ENCODE results near the gene MTUS2.
A peak's percentile ranks its signal among the peaks of the same experiment; 100 is the strongest.

Gene MTUS2

DNA sequence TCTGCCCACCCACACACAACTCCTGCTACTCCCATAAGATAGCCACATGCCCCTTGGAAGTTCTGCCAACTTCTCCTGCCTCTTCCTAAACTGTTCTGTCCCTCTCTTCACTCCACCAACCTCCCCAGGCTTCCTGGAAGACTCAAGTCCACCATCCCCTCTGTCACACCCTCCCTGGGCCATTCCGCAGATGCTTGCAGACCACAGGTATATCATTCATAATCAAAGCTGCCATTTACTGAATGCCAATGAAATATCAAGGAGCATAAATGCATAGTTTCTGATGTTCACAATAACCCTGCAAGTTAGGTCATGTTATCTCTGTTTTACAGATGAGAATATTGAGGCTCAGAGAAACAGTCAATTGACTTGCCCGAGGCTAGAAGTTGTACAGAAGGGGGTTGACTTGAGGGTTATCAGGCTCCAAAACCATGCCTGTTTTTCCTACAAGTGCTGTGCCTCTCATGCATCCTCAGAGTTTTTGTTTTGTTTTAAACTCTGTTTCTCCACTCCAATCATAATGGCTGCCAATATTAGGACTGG, 639.7 kb downstream of the MTUS2 start:
- H3K4me3 ChIP-seq (ENCODE audit: low read length): no peak overlapping the region
- no peak for DNase-seq (ENCODE audit: low read depth)
- TF ChIP-seq, protein P1, sequence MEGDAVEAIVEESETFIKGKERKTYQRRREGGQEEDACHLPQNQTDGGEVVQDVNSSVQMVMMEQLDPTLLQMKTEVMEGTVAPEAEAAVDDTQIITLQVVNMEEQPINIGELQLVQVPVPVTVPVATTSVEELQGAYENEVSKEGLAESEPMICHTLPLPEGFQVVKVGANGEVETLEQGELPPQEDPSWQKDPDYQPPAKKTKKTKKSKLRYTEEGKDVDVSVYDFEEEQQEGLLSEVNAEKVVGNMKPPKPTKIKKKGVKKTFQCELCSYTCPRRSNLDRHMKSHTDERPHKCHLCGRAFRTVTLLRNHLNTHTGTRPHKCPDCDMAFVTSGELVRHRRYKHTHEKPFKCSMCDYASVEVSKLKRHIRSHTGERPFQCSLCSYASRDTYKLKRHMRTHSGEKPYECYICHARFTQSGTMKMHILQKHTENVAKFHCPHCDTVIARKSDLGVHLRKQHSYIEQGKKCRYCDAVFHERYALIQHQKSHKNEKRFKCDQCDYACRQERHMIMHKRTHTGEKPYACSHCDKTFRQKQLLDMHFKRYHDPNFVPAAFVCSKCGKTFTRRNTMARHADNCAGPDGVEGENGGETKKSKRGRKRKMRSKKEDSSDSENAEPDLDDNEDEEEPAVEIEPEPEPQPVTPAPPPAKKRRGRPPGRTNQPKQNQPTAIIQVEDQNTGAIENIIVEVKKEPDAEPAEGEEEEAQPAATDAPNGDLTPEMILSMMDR (conservative IDR thresholded peaks at IDR 0.05; ENCODE audit: low read depth, low read length): no peak

DNA sequence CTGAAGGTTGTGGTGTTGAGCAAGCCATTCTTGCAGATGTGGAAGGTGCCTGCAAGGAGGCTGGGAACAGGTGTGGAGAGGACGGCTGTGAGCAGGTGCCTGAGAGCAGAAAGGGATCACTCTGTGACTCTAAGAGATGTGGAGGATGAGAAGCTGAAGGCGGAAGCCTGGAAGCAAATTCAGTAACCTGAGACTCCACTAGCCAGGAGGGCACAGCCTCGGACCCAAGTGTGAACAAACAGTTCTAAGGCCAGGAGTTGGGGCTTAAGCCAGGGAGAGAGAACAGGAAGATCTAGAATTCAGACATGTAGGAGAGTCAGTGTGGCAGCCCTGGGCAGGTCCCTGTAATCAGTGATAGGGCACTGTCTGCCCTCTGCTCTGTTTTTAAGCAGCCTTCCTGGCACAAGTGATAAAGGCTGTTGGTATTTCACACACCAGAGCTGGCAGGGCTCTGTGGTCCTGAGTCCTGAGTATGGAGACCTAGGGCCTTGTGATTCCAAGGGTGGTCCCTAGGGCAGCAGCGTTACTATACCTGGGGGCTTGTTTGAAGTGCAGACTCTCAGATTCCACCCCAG, 644.1 kb downstream of the MTUS2 start:
- no peak overlapping the region for H3K4me3 ChIP-seq (ENCODE audit: low read length)
- no peak for DNase-seq (ENCODE audit: low read depth)
- TF ChIP-seq, protein P1 (conservative IDR thresholded peaks at IDR 0.05; ENCODE audit: low read depth, low read length): no peak

DNA sequence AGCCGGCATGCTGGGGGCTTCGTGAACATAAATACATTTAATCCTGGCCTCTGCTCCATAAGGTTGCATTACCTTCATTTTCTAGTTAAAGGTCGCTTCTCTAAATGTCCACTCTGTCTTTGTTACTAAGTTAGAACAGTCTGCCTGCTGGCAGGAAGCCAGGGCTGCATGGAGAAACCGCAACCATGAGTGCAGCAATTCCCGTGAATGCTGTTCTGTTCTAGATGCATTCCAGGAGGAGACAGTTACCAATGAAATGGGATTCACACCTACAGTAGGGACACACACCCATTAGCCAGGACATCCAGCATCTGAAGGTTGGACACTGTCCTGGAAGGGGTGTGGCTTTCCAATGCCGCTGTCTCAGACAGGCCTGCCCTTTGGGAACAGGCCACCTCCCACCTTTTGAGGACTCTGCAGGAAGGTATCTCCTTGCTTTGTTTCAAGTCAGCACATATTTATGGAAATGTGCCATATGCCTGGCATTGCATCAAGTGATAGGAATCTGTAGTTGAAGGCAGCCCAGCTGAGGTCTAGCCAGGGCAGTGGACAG, 645.7 kb downstream of the MTUS2 start:
- TF ChIP-seq, protein P1 (conservative IDR thresholded peaks at IDR 0.05; ENCODE audit: low read depth, low read length): no peak
- H3K4me3 ChIP-seq (ENCODE audit: low read length): no peak overlapping the region
- no peak for DNase-seq (ENCODE audit: low read depth)

DNA sequence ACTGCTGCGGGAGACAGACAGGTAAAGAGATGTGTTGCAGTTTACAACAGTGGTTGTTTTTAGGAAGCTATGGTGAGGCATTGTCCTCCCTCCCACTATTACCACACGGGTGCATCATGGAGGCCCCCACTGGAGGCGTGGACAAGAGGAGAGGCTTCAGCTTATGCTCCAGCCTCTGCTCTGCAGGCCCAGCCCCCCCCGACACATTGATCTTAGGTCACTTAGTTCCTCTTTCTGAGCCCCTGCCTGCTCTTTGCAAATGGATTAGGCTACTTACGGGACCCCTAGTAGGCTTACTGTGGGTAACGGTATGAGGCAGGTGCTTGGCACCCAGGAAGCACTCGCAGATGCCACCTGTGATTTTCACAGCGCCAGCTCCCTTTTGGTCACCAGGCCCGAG, 651.4 kb downstream of the MTUS2 start:
- TF ChIP-seq, protein P1 (conservative IDR thresholded peaks at IDR 0.05; ENCODE audit: low read depth, low read length): no peak
- no peak overlapping the region for H3K4me3 ChIP-seq (ENCODE audit: low read length)
- DNase-seq (ENCODE audit: low read depth): no peak

DNA sequence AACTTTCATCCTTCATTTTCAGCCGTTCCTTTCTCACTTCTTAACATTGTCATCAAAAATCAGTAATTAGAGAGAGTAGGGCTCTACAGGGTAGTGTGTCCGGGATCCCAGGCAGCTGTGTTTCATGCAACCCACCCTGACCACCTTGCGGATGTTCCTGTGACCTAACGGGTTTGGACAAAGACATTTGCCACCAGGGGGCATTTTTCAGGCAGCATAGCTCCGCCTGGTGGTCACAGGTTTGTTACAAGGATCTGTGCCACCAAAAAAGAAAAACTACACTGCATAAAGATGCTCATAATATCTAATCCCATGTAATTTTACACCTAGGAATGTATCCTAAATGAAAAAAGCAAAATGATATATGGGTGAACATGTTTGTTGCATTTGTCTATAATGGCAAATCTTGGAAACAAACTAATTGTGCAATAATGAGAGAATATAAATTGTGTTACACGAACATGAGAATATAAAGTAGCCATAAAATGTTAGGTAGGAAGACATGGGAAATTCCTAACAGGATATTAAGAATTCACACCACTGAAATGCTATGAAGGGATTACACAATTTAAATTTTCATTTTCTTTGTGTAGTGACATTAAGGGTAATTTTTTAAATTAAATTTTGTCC, 652.3 kb downstream of the MTUS2 start:
- H3K4me3 ChIP-seq (ENCODE audit: low read length): no peak overlapping the region
- no peak for DNase-seq (ENCODE audit: low read depth)
- TF ChIP-seq, protein P1 (conservative IDR thresholded peaks at IDR 0.05; ENCODE audit: low read depth, low read length): peak; percentile 100

DNA sequence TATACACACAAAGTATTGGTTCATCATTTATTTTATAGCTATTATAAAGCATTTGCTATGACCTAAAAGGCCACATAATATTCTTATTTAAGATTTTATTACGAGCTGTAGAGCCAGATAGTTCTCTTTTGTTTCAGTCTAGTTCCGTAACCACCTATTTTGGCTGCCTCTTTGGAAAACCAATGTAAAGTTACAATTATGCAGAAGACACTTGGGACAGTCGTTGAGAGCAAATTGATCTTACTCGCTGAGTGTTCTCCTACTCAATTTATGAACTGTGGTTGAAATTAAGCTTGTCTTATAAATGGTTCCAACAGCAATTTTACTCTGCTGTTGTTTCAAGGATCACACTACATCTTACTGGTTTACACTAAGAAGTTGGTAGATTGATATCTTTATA, 653.0 kb downstream of the MTUS2 start:
- TF ChIP-seq, protein P1 (conservative IDR thresholded peaks at IDR 0.05; ENCODE audit: low read depth, low read length): no peak
- H3K4me3 ChIP-seq (ENCODE audit: low read length): no peak overlapping the region
- DNase-seq (ENCODE audit: low read depth): no peak

DNA sequence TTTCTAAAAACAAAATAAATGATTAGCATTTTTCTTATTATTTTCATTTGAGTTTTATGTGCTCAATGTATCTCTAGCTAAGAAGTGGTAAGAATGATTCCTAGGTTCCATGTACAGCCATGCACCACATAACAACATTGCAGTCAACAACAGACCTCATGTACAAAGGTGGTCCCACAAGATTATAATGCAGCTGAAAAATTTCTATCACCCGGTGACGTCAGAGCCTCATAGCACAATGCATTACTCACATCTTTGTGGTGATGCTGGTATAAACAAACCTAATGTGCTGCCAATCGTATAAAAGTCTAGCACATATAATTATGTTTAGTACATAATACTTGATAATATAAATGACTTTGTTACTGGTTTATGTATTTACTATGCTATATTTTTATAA, 654.9 kb downstream of the MTUS2 start:
- TF ChIP-seq, protein P1 (conservative IDR thresholded peaks at IDR 0.05; ENCODE audit: low read depth, low read length): no peak
- peak; percentile 57 for DNase-seq (ENCODE audit: low read depth)
- H3K4me3 ChIP-seq (ENCODE audit: low read length): no peak overlapping the region
